H1 (cell line): ENCODE results near the gene WNT9B. TPM values are rescaled to one million over a fixed set of nuclear protein-coding genes. Genes with fewer than 3 reads are reported as not detected.

Experiments
- ASH2L ChIP-seq: fragments of 200-600, 300-600 bp; sonication (generic); IDR thresholded peaks from one replicate; pipeline ENCODE4 v1.7.1; 2017; ENCODE audit warnings: low read length
- KDM1A ChIP-seq: fragments of 200-600, 300-600 bp; sonication (generic); IDR thresholded peaks from 2 replicates; pipeline ENCODE4 v1.7.1; 2016; ENCODE audit warnings: mild to moderate bottlenecking, low read length, borderline replicate concordance
- RNF2 ChIP-seq: fragments of 200-900, 300-1000 bp; sonication (generic); IDR thresholded peaks from 2 replicates; pipeline ENCODE4 v1.7.1; 2016; ENCODE audit warnings: borderline replicate concordance, low read depth, mild to moderate bottlenecking, antibody characterized with exemption, low read length; ENCODE audit not compliant: poor library complexity, severe bottlenecking; ENCODE audit errors: missing control alignments
- SP1 ChIP-seq: IDR thresholded peaks from 2 replicates; pipeline ENCODE4 v1.6.1; 2011; ENCODE audit warnings: low read depth, low read length
- YY1 ChIP-seq: IDR thresholded peaks from 2 replicates; pipeline ENCODE4 v1.6.1; 2011; ENCODE audit warnings: low read depth, mild to moderate bottlenecking, low read length
- polyA plus RNA-seq, 7 experiments: library from polyadenylated mRNA; depleted of rRNA in 3 of 7; stranded (reverse) in 5 of 7; unstranded in 2 of 7; fragments of >200 nt in 5 of 7; fragments of 200-250 nt in 2 of 7; gene quantifications; 1 replicate in 5 of 7; 2 replicates in 1 of 7; 4 replicates in 1 of 7; pipeline versions ENCODE4 v1.2.1 to v1.2.3, GENCODE V29; 2011 to 2013; ENCODE audit warnings: missing spikeins in 2 of 7, mixed read lengths in 2 of 7
- total RNA-seq: library from RNA; stranded (reverse); fragmentation: NEBNext Ultra II Directional; extraction: Animal tissue kit (Norgen Biotek cat#: 25700); gene quantifications from 2 replicates; pipeline ENCODE4 v1.2.1, GENCODE V29; 2021

WNT9B gene
- total and polyA plus RNA-seq, 2 of the 8 experiments (the other 6 are each of a cell fraction or from before 2014, with no cell fraction given), result 0.21 TPM; not detected in 1

- TF ChIP-seq RNF2 (no peak), YY1 (no peak), KDM1A (no peak), SP1 (no peak), ASH2L (no peak)
Observed at GRCh38 chr17:46888727-46889126, 37.3 kb downstream of the WNT9B start (continued).
